Esophagus squamous epithelium (tissue), 4 donors: ENCODE data around the gene BLVRB.
"Not testable (repeated sequence)": the region's sequence is repeated elsewhere in the genome, so short reads cannot be mapped to it uniquely, and the experiment has no call there.

Experiments
- POLR2A ChIP-seq, 4 donors: fragments of 450-650 bp; IDR thresholded peaks; one replicate each; pipeline ENCODE4 v1.6.1; 2017; ENCODE audit warnings: antibody characterized with exemption in 4 of 4, mild to moderate bottlenecking in 4 of 4, moderate library complexity in 3 of 4
- TF ChIP-seq, protein P1 (sequence below), 6 experiments: fragments of 450-650 bp in 4 of 6; fragments of 200-600 bp in 2 of 6; sonication (generic) in 2 of 6; IDR thresholded peaks; one replicate each; pipeline ENCODE4 v1.5.1; 2016 to 2019; ENCODE audit warnings: antibody characterized with exemption in 6 of 6, mild to moderate bottlenecking in 4 of 6, moderate library complexity in 4 of 6

DNA sequence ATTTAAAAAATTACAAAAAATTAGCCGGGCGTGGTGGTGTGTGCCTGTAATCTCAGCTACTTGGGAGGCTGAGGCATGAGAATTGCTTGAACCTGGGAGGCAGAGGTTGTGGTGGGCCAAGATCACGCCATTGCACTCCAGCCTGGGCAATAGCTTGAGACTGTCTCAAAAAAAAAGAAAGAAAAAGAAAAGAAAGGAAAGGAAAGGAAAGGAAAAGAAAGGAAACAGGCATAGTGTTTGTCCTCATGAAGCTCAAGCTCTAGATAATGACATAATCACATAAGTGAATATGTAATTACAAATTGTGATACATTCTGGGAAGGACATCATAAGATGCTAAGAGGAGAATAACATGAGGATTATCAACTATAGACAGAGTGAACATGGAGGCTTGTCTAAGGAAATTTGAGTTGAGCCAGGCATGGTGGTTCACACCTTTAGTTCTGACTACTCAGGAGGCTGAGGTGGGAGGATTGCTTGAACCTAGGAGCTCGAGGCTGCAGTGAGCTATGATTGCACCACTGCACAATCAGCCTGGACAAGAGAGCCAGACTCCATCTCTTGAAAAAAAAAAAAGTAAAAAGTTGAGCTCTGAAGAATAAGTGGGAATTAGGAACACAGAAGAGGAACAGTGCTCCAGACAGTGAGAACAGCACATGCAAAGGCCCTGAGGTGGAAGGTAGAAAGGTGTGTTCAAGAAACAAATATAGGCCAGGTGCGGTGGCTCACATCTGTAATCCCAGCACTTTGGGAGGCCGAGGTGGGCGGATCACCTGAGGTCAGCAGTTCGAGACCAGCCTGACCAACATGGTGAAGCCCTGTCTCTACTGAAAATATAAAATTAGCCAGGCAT, 35.4 kb upstream of the BLVRB start:
- TF ChIP-seq POLR2A (IDR thresholded peaks at IDR 0.05) = not testable (repeated sequence)
- TF ChIP-seq, protein P1, sequence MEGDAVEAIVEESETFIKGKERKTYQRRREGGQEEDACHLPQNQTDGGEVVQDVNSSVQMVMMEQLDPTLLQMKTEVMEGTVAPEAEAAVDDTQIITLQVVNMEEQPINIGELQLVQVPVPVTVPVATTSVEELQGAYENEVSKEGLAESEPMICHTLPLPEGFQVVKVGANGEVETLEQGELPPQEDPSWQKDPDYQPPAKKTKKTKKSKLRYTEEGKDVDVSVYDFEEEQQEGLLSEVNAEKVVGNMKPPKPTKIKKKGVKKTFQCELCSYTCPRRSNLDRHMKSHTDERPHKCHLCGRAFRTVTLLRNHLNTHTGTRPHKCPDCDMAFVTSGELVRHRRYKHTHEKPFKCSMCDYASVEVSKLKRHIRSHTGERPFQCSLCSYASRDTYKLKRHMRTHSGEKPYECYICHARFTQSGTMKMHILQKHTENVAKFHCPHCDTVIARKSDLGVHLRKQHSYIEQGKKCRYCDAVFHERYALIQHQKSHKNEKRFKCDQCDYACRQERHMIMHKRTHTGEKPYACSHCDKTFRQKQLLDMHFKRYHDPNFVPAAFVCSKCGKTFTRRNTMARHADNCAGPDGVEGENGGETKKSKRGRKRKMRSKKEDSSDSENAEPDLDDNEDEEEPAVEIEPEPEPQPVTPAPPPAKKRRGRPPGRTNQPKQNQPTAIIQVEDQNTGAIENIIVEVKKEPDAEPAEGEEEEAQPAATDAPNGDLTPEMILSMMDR (IDR thresholded peaks at IDR 0.05) = not testable (repeated sequence)
